Neural progenitor cell (in vitro differentiated cells): Measurements from ENCODE around the gene MYPN. TPM values are rescaled to one million over a fixed set of nuclear protein-coding genes. Genes with fewer than 3 reads are reported as not detected.

Experiments used
- DNase-seq: peaks from one replicate; pipeline ENCODE4 v3.0.0-alpha.2; 2016; ENCODE audit warnings: low spot score
- H2AFZ ChIP-seq: fragments of 200-600 bp; sonication (generic); replicated peaks from 2 replicates; pipeline ENCODE4 v1.6.1; 2016; ENCODE audit warnings: antibody characterized with exemption
- H3F3A ChIP-seq: fragments of 200-600 bp; sonication (generic); 2 replicates; pipeline ENCODE4 v1.6.1; 2016; ENCODE audit warnings: antibody characterized with exemption, low read depth
- H3K27ac ChIP-seq: fragments of 200-600 bp; sonication (generic); 2 replicates; pipeline ENCODE4 v1.5.1; 2016; ENCODE audit warnings: mild to moderate bottlenecking
- H3K27me3 ChIP-seq: fragments of 200-600 bp; sonication (generic); 2 replicates; pipeline ENCODE4 v1.6.1; 2016; ENCODE audit warnings: mild to moderate bottlenecking, moderate library complexity
- H3K36me3 ChIP-seq: fragments of 200-600 bp; sonication (generic); 2 replicates; pipeline ENCODE4 v1.5.1; 2016
- H3K4me1 ChIP-seq: fragments of 200-600 bp; sonication (generic); 2 replicates; pipeline ENCODE4 v1.6.1; 2016; ENCODE audit warnings: mixed run types
- H3K4me2 ChIP-seq: fragments of 200-600 bp; sonication (generic); 2 replicates; pipeline ENCODE4 v1.6.1; 2016
- H3K4me3 ChIP-seq: fragments of 200-600 bp; sonication (generic); 2 replicates; pipeline ENCODE4 v1.5.1; 2016
- H3K79me2 ChIP-seq: fragments of 200-600 bp; sonication (generic); 2 replicates; pipeline ENCODE4 v1.6.1; 2016; ENCODE audit warnings: low read depth
- H3K9ac ChIP-seq: fragments of 200-600 bp; sonication (generic); 2 replicates; pipeline ENCODE4 v1.6.1; 2016
- H3K9me3 ChIP-seq: fragments of 200-600 bp; sonication (generic); 2 replicates; pipeline ENCODE4 v1.5.1; 2016; ENCODE audit warnings: low read depth
- H4K20me1 ChIP-seq: fragments of 200-600 bp; sonication (generic); 2 replicates; pipeline ENCODE4 v1.6.1; 2016; ENCODE audit warnings: low read depth
- H3K27ac Mint-ChIP-seq: 3 replicates; pipeline ENCODE4 v1.8.0; 2021; ENCODE audit warnings: mixed read lengths
- H3K27me3 Mint-ChIP-seq: 2 replicates; pipeline ENCODE4 v1.8.0; 2022; ENCODE audit warnings: low read depth, mild to moderate bottlenecking, inconsistent platforms, moderate library complexity, mixed read lengths; ENCODE audit not compliant: insufficient read depth
- H3K36me3 Mint-ChIP-seq: 3 replicates; pipeline ENCODE4 v1.8.0; 2021; ENCODE audit warnings: mixed read lengths
- H3K4me1 Mint-ChIP-seq: 3 replicates; pipeline ENCODE4 v1.8.0; 2021; ENCODE audit warnings: mixed read lengths
- H3K4me3 Mint-ChIP-seq: 3 replicates; pipeline ENCODE4 v1.8.0; 2021; ENCODE audit warnings: mild to moderate bottlenecking, moderate library complexity, mixed read lengths
- H3K9me3 Mint-ChIP-seq: 3 replicates; pipeline ENCODE4 v1.8.0; 2020; ENCODE audit warnings: mixed read lengths
- CTCF ChIP-seq: fragments of 200-600 bp; sonication (generic); IDR thresholded peaks from 2 replicates; pipeline ENCODE4 v1.5.1; 2017; ENCODE audit warnings: antibody characterized with exemption, mild to moderate bottlenecking
- EZH2 ChIP-seq: fragments of 200-600 bp; sonication (generic); IDR thresholded peaks from 2 replicates; pipeline ENCODE4 v1.6.1; 2017; ENCODE audit warnings: antibody characterized with exemption, mild to moderate bottlenecking, moderate library complexity
- EZH2phosphoT487 ChIP-seq: fragments of 200-600 bp; sonication (generic); IDR thresholded peaks from 2 replicates; pipeline ENCODE4 v1.6.1; 2017; ENCODE audit warnings: antibody characterized with exemption
- total RNA-seq: library from RNA; depleted of rRNA; stranded (reverse); fragments of >200 nt; gene quantifications from 2 replicates; pipeline ENCODE4 v1.2.3, GENCODE V29; 2015; ENCODE audit warnings: low replicate concordance

MYPN gene
- total RNA-seq, 1 donor from 2014 or later = not detected

DNA sequence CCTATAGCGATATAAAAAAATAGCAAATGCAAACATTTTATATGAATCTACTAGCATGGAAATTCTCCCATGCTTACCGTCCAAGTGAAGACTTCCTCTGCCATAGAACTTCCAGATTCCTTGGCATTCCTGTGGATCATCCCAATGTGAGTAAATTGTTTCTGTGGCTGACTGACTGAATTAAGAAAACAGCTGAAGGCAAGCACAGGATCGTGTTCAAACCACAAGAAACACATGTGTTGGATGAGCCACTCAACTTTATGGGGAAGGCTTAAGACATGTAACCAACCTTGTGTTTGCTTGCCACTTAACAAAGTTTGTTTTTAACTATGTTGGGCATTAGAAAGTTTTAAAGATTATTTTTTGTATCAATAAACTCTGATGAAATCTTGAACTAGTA lies 2.6 kb upstream of the MYPN start:
- H3K9ac ChIP-seq = no peak overlapping the region
- no peaks in the 10 kb centered on the region for H3K9me3 ChIP-seq
- TF ChIP-seq EZH2phosphoT487 = no peak
- TF ChIP-seq CTCF = no peak
- no peak for TF ChIP-seq EZH2
- Mint-ChIP-seq H3K27me3 (no peaks in the 10 kb centered on the region), H3K4me1 (no peaks in the 10 kb centered on the region), H3K4me3 (no peak overlapping the region), H3K36me3 (no peaks in the 10 kb centered on the region), H3K27ac (no peak overlapping the region), H3K9me3 (no peaks in the 10 kb centered on the region)
- H3K27me3 ChIP-seq = no peaks in the 10 kb centered on the region
- no peaks in the 10 kb centered on the region for H4K20me1 ChIP-seq
- no peaks in the 10 kb centered on the region for H3K4me1 ChIP-seq
- H3F3A ChIP-seq = no peaks in the 10 kb centered on the region
- H3K79me2 ChIP-seq = no peaks in the 10 kb centered on the region
- H2AFZ ChIP-seq = peak overlapping the region; percentile 23
- no peak for DNase-seq
- H3K4me3 ChIP-seq = no peak overlapping the region
- no peak overlapping the region for H3K27ac ChIP-seq
- H3K4me2 ChIP-seq = no peak overlapping the region
- no peaks in the 10 kb centered on the region for H3K36me3 ChIP-seq

DNA sequence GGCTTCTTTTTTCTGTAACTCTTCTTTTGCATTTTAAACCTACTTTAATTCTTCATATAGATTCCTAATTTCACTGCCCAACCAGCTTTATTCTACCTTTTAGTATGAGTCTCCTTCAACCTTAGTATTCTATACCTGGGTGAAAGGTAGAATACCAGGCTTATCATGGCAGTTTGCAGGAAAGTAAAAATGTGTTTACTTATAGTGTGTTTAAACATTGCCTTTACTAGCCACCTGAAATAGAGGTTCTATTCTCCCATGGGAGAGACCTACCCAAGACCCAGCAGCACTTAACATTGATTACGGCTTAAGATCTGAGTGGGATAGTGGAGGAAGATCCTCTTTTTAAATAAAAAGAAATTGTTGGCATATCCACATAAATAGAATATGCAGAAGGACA lies 1.6 kb upstream of the MYPN start:
- no peaks in the 10 kb centered on the region for H3K79me2 ChIP-seq
- no peak overlapping the region for H3K4me3 ChIP-seq
- H3K27me3 ChIP-seq = no peaks in the 10 kb centered on the region
- H3K4me2 ChIP-seq = no peak overlapping the region
- no peak for DNase-seq
- no peaks in the 10 kb centered on the region for H3K9me3 ChIP-seq
- TF ChIP-seq EZH2phosphoT487 (no peak), CTCF (no peak), EZH2 (no peak)
- no peaks in the 10 kb centered on the region for H3F3A ChIP-seq
- Mint-ChIP-seq H3K4me1 (no peaks in the 10 kb centered on the region), H3K27ac (no peak overlapping the region), H3K27me3 (no peaks in the 10 kb centered on the region), H3K9me3 (no peaks in the 10 kb centered on the region), H3K36me3 (no peaks in the 10 kb centered on the region), H3K4me3 (no peak overlapping the region)
- H3K27ac ChIP-seq = no peak overlapping the region
- no peaks in the 10 kb centered on the region for H4K20me1 ChIP-seq
- no peak overlapping the region for H2AFZ ChIP-seq
- no peaks in the 10 kb centered on the region for H3K36me3 ChIP-seq
- H3K4me1 ChIP-seq = no peaks in the 10 kb centered on the region
- H3K9ac ChIP-seq = no peak overlapping the region

DNA sequence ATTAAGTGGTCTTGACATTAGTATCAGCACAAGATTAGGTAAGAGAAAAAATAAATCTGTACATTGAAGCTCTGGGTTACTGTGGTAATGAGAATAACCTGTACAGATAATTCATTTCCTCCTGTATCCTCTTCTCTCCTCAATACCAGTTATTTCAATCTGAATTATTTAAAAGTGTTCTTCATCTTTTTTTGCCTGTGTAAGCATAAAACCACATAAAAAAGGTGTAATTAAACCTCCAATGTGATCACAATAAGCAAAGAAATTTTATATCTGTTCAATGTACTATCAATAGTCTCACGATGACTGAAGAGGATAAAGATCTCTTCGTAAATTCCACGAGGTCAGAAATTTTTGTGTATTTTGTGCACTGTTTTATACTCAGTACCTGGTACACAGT lies 1.2 kb upstream of the MYPN start:
- no peak overlapping the region for H3K9ac ChIP-seq
- no peaks in the 10 kb centered on the region for H4K20me1 ChIP-seq
- Mint-ChIP-seq H3K4me1 (no peaks in the 10 kb centered on the region), H3K36me3 (no peaks in the 10 kb centered on the region), H3K4me3 (no peak overlapping the region), H3K9me3 (no peaks in the 10 kb centered on the region), H3K27me3 (no peaks in the 10 kb centered on the region), H3K27ac (no peak overlapping the region)
- no peaks in the 10 kb centered on the region for H3K4me1 ChIP-seq
- no peaks in the 10 kb centered on the region for H3K27me3 ChIP-seq
- no peak for DNase-seq
- H3K79me2 ChIP-seq = no peaks in the 10 kb centered on the region
- no peaks in the 10 kb centered on the region for H3K36me3 ChIP-seq
- no peak overlapping the region for H3K4me2 ChIP-seq
- H3K4me3 ChIP-seq = no peak overlapping the region
- TF ChIP-seq EZH2phosphoT487 = no peak
- TF ChIP-seq EZH2 = no peak
- no peak for TF ChIP-seq CTCF
- no peaks in the 10 kb centered on the region for H3K9me3 ChIP-seq
- no peaks in the 10 kb centered on the region for H3F3A ChIP-seq
- H3K27ac ChIP-seq = no peak overlapping the region
- no peak overlapping the region for H2AFZ ChIP-seq

DNA sequence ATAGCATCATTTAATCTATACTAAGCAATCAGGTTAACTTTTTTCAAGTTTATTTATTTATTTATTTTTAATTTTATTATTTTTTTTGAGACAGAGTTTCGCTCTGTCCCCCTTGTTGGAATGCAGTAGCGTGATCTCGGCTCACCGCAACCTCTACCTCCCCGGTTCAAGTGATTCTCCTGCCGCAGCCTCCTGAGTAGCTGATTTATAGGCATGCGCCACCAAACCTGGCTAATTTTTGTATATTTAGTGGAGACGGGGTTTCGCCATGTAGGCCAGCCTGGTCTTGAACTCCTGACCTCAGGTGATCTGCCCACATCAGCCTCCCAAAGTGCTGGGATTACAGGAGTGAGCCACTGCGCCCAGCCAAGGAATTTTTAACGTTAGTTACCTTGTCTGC lies 635 bp upstream of the MYPN start:
- TF ChIP-seq CTCF (no peak), EZH2 (no peak), EZH2phosphoT487 (no peak)
- DNase-seq = no peak
- Mint-ChIP-seq H3K4me1 (no peaks in the 10 kb centered on the region), H3K4me3 (no peak overlapping the region), H3K27ac (no peak overlapping the region), H3K9me3 (no peaks in the 10 kb centered on the region), H3K36me3 (no peaks in the 10 kb centered on the region), H3K27me3 (no peaks in the 10 kb centered on the region)
- Histone ChIP-seq H4K20me1 (no peaks in the 10 kb centered on the region), H3K9me3 (no peaks in the 10 kb centered on the region), H3K4me2 (no peak overlapping the region), H3K9ac (no peak overlapping the region), H3K4me3 (no peak overlapping the region), H3K36me3 (no peaks in the 10 kb centered on the region), H3K27ac (no peak overlapping the region), H2AFZ (no peak overlapping the region), H3F3A (no peaks in the 10 kb centered on the region), H3K27me3 (no peaks in the 10 kb centered on the region), H3K79me2 (no peaks in the 10 kb centered on the region), H3K4me1 (no peaks in the 10 kb centered on the region)
